ENCODE measurements around the gene RNF19B.
A peak's percentile ranks its signal among the peaks of the same experiment; 100 is the strongest.
"Not testable (repeated sequence)": the region's sequence is repeated elsewhere in the genome, so short reads cannot be mapped to it uniquely, and the experiment has no call there.

RNF19B gene

GRCh38 chr1:32991819-32992488 lies 27.3 kb upstream of the RNF19B start:
- DNase-seq (ENCODE audit: low spot score): no peak

- no peak for DNase-seq (ENCODE audit: low spot score)
These were observed 26.8 kb upstream of the RNF19B start for GRCh38 chr1:32991386-32991785.

GRCh38 chr1:32990887-32991286 lies 26.3 kb upstream of the RNF19B start:
- no peak for DNase-seq (ENCODE audit: low spot score)

- DNase-seq (ENCODE audit: low spot score): peak; percentile 19
These were observed 24.8 kb upstream of the RNF19B start for GRCh38 chr1:32989160-32990050.

GRCh38 chr1:32988665-32989064 lies 24.1 kb upstream of the RNF19B start:
- DNase-seq (ENCODE audit: low spot score): no peak

GRCh38 chr1:32985226-32985625 lies 20.6 kb upstream of the RNF19B start:
- no peak for DNase-seq (ENCODE audit: low spot score)

- peak; percentile 56 for DNase-seq (ENCODE audit: low spot score)
These were observed 20.0 kb upstream of the RNF19B start for GRCh38 chr1:32984455-32985171.

- DNase-seq (ENCODE audit: low spot score): no peak
These were observed 19.5 kb upstream of the RNF19B start for GRCh38 chr1:32984090-32984454.

- no peak for DNase-seq (ENCODE audit: low spot score)
These were observed 18.4 kb upstream of the RNF19B start for GRCh38 chr1:32983020-32983419.

- peak; percentile 82 for DNase-seq (ENCODE audit: low spot score)
These were observed 16.6 kb upstream of the RNF19B start for GRCh38 chr1:32981003-32981901.

GRCh38 chr1:32980080-32980479 lies 15.5 kb upstream of the RNF19B start:
- DNase-seq (ENCODE audit: low spot score): no peak

- DNase-seq (ENCODE audit: low spot score): no peak
These were observed 14.2 kb upstream of the RNF19B start for GRCh38 chr1:32978854-32979253.

GRCh38 chr1:32977546-32978087 lies 13.0 kb upstream of the RNF19B start:
- DNase-seq (ENCODE audit: low spot score): no peak

GRCh38 chr1:32975055-32975454 lies 10.4 kb upstream of the RNF19B start:
- not testable (repeated sequence) for DNase-seq (ENCODE audit: low spot score)

- not testable (repeated sequence) for DNase-seq (ENCODE audit: low spot score)
These were observed 8.8 kb upstream of the RNF19B start for GRCh38 chr1:32973458-32973857.

- no peak for DNase-seq (ENCODE audit: low spot score)
These were observed 8.3 kb upstream of the RNF19B start for GRCh38 chr1:32972814-32973428.

GRCh38 chr1:32971576-32971975 lies 7.0 kb upstream of the RNF19B start:
- DNase-seq (ENCODE audit: low spot score): no peak

GRCh38 chr1:32971156-32971555 lies 6.5 kb upstream of the RNF19B start:
- no peak for DNase-seq (ENCODE audit: low spot score)

GRCh38 chr1:32969566-32969965 lies 5.0 kb upstream of the RNF19B start:
- no peak for DNase-seq (ENCODE audit: low spot score)

GRCh38 chr1:32967888-32968568 lies 3.4 kb upstream of the RNF19B start:
- no peak for DNase-seq (ENCODE audit: low spot score)
